Measurements from ENCODE around the gene BCAP31. TPM values are rescaled to one million over a fixed set of nuclear protein-coding genes. Genes with fewer than 3 reads are reported as not detected.
"Not testable (repeated sequence)": the region's sequence is repeated elsewhere in the genome, so short reads cannot be mapped to it uniquely, and the experiment has no call there.

Gene BCAP31
- polyA plus RNA-seq, 3 donors: 190 to 210 (median 196) TPM

GRCh38 chrX:153723351-153724251, 586 bp downstream of the BCAP31 start:
- DNase-seq: peak; percentile 34

GRCh38 chrX:153722704-153723350, 1.4 kb downstream of the BCAP31 start:
- DNase-seq: no peak

- DNase-seq: no peak
Observed at GRCh38 chrX:153719701-153720100, 4.5 kb downstream of the BCAP31 start.

GRCh38 chrX:153719238-153719637, 4.9 kb downstream of the BCAP31 start:
- DNase-seq: no peak

- no peak for DNase-seq
Observed at GRCh38 chrX:153717445-153717844, 6.7 kb downstream of the BCAP31 start.

GRCh38 chrX:153714256-153714655, 9.9 kb downstream of the BCAP31 start:
- no peak for DNase-seq

GRCh38 chrX:153709726-153710674, 14.2 kb downstream of the BCAP31 start:
- no peak for DNase-seq

GRCh38 chrX:153708415-153708814, 15.8 kb downstream of the BCAP31 start:
- DNase-seq: peak; percentile 60

GRCh38 chrX:153707406-153707805, 16.8 kb downstream of the BCAP31 start:
- DNase-seq: no peak

GRCh38 chrX:153706799-153707198, 17.4 kb downstream of the BCAP31 start:
- DNase-seq: no peak

- not testable (repeated sequence) for DNase-seq
Observed at GRCh38 chrX:153705403-153706060, 18.7 kb downstream of the BCAP31 start.

GRCh38 chrX:153704631-153705402, 19.4 kb downstream of the BCAP31 start:
- DNase-seq: not testable (repeated sequence)

GRCh38 chrX:153704021-153704526, 20.1 kb downstream of the BCAP31 start:
- DNase-seq: no peak

- DNase-seq: no peak
Observed at GRCh38 chrX:153703036-153703370, 21.2 kb downstream of the BCAP31 start.

GRCh38 chrX:153702336-153703035, 21.7 kb downstream of the BCAP31 start:
- DNase-seq: no peak

GRCh38 chrX:153701706-153702105, 22.5 kb downstream of the BCAP31 start:
- DNase-seq: no peak

GRCh38 chrX:153700967-153701366, 23.2 kb downstream of the BCAP31 start:
- no peak for DNase-seq

- no peak for DNase-seq
Observed at GRCh38 chrX:153700376-153700945, 23.7 kb downstream of the BCAP31 start.

- DNase-seq: not testable (repeated sequence)
Observed at GRCh38 chrX:153699784-153700371, 24.3 kb downstream of the BCAP31 start.
